Gastroesophageal sphincter (tissue), 4 donors: ENCODE data around the gene AGBL1. TPM values are rescaled to one million over a fixed set of nuclear protein-coding genes. Genes with fewer than 3 reads are reported as not detected.

Experiments
- ATAC-seq: fragments of 150-250 bp; one replicate; pipeline ENCODE4 v1.9.1; 2016; ENCODE audit warnings: mild to moderate bottlenecking, moderate library complexity
- H3K27ac ChIP-seq, 4 donors: fragments of 200-600 bp; sonication (generic) in 3 of 4; 1 replicate in 3 of 4; 2 replicates in 1 of 4; pipeline ENCODE4 v1.5.1; 2016 to 2019
- H3K27me3 ChIP-seq: fragments of 200-600 bp; sonication (generic); one replicate; pipeline ENCODE4 v1.5.1; 2019
- H3K36me3 ChIP-seq, 2 donors: fragments of 200-600 bp; sonication (generic); one replicate each; pipeline ENCODE4 v1.5.1; 2019; ENCODE audit warnings: control low read depth in 1 of 2
- H3K4me1 ChIP-seq, 3 donors: fragments of 200-600 bp; sonication (generic); 1 replicate in 2 of 3; 2 replicates in 1 of 3; pipeline ENCODE4 v1.5.1; 2016 to 2019; ENCODE audit warnings: control low read depth in 2 of 3
- H3K4me3 ChIP-seq, 2 donors: fragments of 200-600 bp; sonication (generic); one replicate each; pipeline ENCODE4 v1.5.1; 2019; ENCODE audit warnings: mild to moderate bottlenecking in 1 of 2, moderate library complexity in 1 of 2
- H3K9me3 ChIP-seq, 3 donors: fragments of 200-600 bp; sonication (generic); one replicate each; pipeline ENCODE4 v1.5.1; 2017 to 2019; ENCODE audit warnings: control low read depth in 2 of 3
- EP300 ChIP-seq: sonication (generic); formaldehyde crosslinking; IDR thresholded peaks from one replicate; pipeline ENCODE4 v1.6.1; 2017; ENCODE audit warnings: antibody characterized with exemption, mild to moderate bottlenecking
- POLR2A ChIP-seq, 2 donors: fragments of 450-650 bp; IDR thresholded peaks; one replicate each; pipeline ENCODE4 v1.6.1; 2017; ENCODE audit warnings: antibody characterized with exemption in 2 of 2, mild to moderate bottlenecking in 2 of 2, moderate library complexity in 1 of 2
- POLR2AphosphoS5 ChIP-seq: sonication (generic); formaldehyde crosslinking; IDR thresholded peaks from one replicate; pipeline ENCODE4 v1.6.1; 2017; ENCODE audit warnings: antibody characterized with exemption
- WGBS, 2 donors: methylation state at CpG; one replicate each; pipeline ENCODE4 v1.1.5; 2018; ENCODE audit warnings: low coverage in 1 of 2; 5-methylcytosine and 5-hydroxymethylcytosine counted together
- total RNA-seq, 4 donors: library from RNA; depleted of rRNA; stranded (reverse); fragments of >200 nt; gene quantifications; one replicate each; pipeline ENCODE4 v1.1.0, GENCODE V29; 2016
- TF ChIP-seq, protein P1 (sequence below), 4 experiments: fragments of 200-600 bp in 2 of 4; fragments of 450-650 bp in 2 of 4; sonication (generic) in 1 of 4; IDR thresholded peaks; one replicate each; pipeline ENCODE4 v1.5.1; 2017 to 2019; ENCODE audit warnings: antibody characterized with exemption in 4 of 4, mild to moderate bottlenecking in 2 of 4, moderate library complexity in 2 of 4

Gene AGBL1
- total RNA-seq, 4 donors from 2014 or later: 0.12 to 0.13 TPM; not detected in 2

GRCh38 chr15:86347245-86347644 lies 267.6 kb downstream of the AGBL1 start:
- Histone ChIP-seq H3K9me3 (no peaks in the 10 kb centered on the region), H3K4me3 (no peak overlapping the region), H3K27me3 (peaks cover 18% of the 10 kb centered on the region), H3K27ac (no peak overlapping the region), H3K4me1 (no peaks in the 10 kb centered on the region), H3K36me3 (no peaks in the 10 kb centered on the region)
- no peak for ATAC-seq
- no peak for TF ChIP-seq POLR2AphosphoS5
- no peak for TF ChIP-seq EP300
- TF ChIP-seq POLR2A (IDR thresholded peaks at IDR 0.05): no peak
- TF ChIP-seq, protein P1, sequence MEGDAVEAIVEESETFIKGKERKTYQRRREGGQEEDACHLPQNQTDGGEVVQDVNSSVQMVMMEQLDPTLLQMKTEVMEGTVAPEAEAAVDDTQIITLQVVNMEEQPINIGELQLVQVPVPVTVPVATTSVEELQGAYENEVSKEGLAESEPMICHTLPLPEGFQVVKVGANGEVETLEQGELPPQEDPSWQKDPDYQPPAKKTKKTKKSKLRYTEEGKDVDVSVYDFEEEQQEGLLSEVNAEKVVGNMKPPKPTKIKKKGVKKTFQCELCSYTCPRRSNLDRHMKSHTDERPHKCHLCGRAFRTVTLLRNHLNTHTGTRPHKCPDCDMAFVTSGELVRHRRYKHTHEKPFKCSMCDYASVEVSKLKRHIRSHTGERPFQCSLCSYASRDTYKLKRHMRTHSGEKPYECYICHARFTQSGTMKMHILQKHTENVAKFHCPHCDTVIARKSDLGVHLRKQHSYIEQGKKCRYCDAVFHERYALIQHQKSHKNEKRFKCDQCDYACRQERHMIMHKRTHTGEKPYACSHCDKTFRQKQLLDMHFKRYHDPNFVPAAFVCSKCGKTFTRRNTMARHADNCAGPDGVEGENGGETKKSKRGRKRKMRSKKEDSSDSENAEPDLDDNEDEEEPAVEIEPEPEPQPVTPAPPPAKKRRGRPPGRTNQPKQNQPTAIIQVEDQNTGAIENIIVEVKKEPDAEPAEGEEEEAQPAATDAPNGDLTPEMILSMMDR (IDR thresholded peaks at IDR 0.05): no peak
- 89 to 100% methylated on average over 2 of the region's 2 CpGs for WGBS, 2 donors

GRCh38 chr15:86349565-86349964 lies 269.9 kb downstream of the AGBL1 start:
- no peaks in the 10 kb centered on the region for H3K9me3 ChIP-seq
- TF ChIP-seq POLR2AphosphoS5: no peak
- TF ChIP-seq, protein P1 (IDR thresholded peaks at IDR 0.05): no peak
- TF ChIP-seq POLR2A (IDR thresholded peaks at IDR 0.05): no peak
- no peak for TF ChIP-seq EP300
- 81 to 86% methylated on average over 1 of the region's 1 CpG for WGBS, 2 donors
- ATAC-seq: no peak
- no peak overlapping the region for H3K27ac ChIP-seq
- H3K4me3 ChIP-seq: no peak overlapping the region
- peaks cover 18% of the 10 kb centered on the region for H3K27me3 ChIP-seq
- H3K36me3 ChIP-seq: no peaks in the 10 kb centered on the region
- H3K4me1 ChIP-seq: no peaks in the 10 kb centered on the region

GRCh38 chr15:86353213-86353612 lies 273.5 kb downstream of the AGBL1 start:
- no peaks in the 10 kb centered on the region for H3K9me3 ChIP-seq
- 44 to 53% methylated on average over 1 of the region's 1 CpG for WGBS, 2 donors
- no peak overlapping the region for H3K4me3 ChIP-seq
- no peak for ATAC-seq
- H3K27me3 ChIP-seq: peaks cover 2% of the 10 kb centered on the region
- TF ChIP-seq, protein P1 (IDR thresholded peaks at IDR 0.05): no peak
- TF ChIP-seq POLR2A (IDR thresholded peaks at IDR 0.05) (no peak), EP300 (no peak), POLR2AphosphoS5 (no peak)
- no peaks in the 10 kb centered on the region for H3K36me3 ChIP-seq
- no peaks in the 10 kb centered on the region for H3K4me1 ChIP-seq
- H3K27ac ChIP-seq: no peak overlapping the region

- ATAC-seq: no peak
Measured at GRCh38 chr15:86355361-86355760, 275.7 kb downstream of the AGBL1 start.

GRCh38 chr15:86355801-86356200 lies 276.1 kb downstream of the AGBL1 start:
- no peak for ATAC-seq
- Histone ChIP-seq H3K9me3 (peaks cover 0 to 4% (median 0%) of the 10 kb centered on the region in 3 donors), H3K4me1 (no peaks in the 10 kb centered on the region), H3K36me3 (no peaks in the 10 kb centered on the region), H3K27ac (no peak overlapping the region), H3K4me3 (no peak overlapping the region), H3K27me3 (no peaks in the 10 kb centered on the region)
- WGBS, 2 donors: 30% methylated on average over 1 of the region's 1 CpG; no CpG with 5 or more reads in 1 of the 2 donors
- TF ChIP-seq EP300: no peak
- TF ChIP-seq POLR2A (IDR thresholded peaks at IDR 0.05): no peak
- TF ChIP-seq, protein P1 (IDR thresholded peaks at IDR 0.05): no peak
- TF ChIP-seq POLR2AphosphoS5: no peak

More at GRCh38 chr15:86355361-86355760, 275.7 kb downstream of the AGBL1 start:
- Histone ChIP-seq H3K9me3 (peaks cover 0 to 4% (median 0%) of the 10 kb centered on the region in 3 donors), H3K4me3 (no peak overlapping the region), H3K36me3 (no peaks in the 10 kb centered on the region), H3K27me3 (no peaks in the 10 kb centered on the region), H3K27ac (no peak overlapping the region), H3K4me1 (no peaks in the 10 kb centered on the region)
- TF ChIP-seq, protein P1 (IDR thresholded peaks at IDR 0.05): no peak
- TF ChIP-seq POLR2A (IDR thresholded peaks at IDR 0.05): no peak
- no peak for TF ChIP-seq POLR2AphosphoS5
- TF ChIP-seq EP300: no peak
